OCI-LY1 (cell line): ENCODE data around the gene AFAP1L2.

Source experiments
- H2AFZ ChIP-seq: fragments of 200-600 bp; sonication (generic), shearing (Covaris generic); 2 replicates; pipeline ENCODE4 v1.6.0; 2014; ENCODE audit warnings: antibody characterized with exemption, mild to moderate bottlenecking, low read length
- H3F3A ChIP-seq: fragments of 200-600 bp; sonication (generic), shearing (Covaris generic); 2 replicates; pipeline ENCODE4 v1.6.0; 2014; ENCODE audit warnings: mild to moderate bottlenecking, antibody characterized with exemption, low read length, moderate library complexity; ENCODE audit not compliant: insufficient read depth
- H3K27ac ChIP-seq: fragments of 200-600 bp; sonication (generic); 2 replicates; pipeline ENCODE4 v1.5.1; 2014; ENCODE audit warnings: low read length, mixed run types, mild to moderate bottlenecking, low read depth; ENCODE audit not compliant: poor library complexity, severe bottlenecking
- H3K27me3 ChIP-seq: fragments of 200-600 bp; sonication (generic); 2 replicates; pipeline ENCODE4 v1.6.0; 2014; ENCODE audit warnings: antibody characterized with exemption, mild to moderate bottlenecking, low read length, moderate library complexity; ENCODE audit not compliant: insufficient read depth
- H3K36me3 ChIP-seq: fragments of 200-600 bp; sonication (generic); 2 replicates; pipeline ENCODE4 v1.6.1; 2014; ENCODE audit warnings: mild to moderate bottlenecking, antibody characterized with exemption, low read length, moderate library complexity, mixed read lengths; ENCODE audit not compliant: insufficient read depth
- H3K4me1 ChIP-seq: fragments of 200-600 bp; sonication (generic); 2 replicates; pipeline ENCODE4 v1.5.1; 2014; ENCODE audit warnings: mild to moderate bottlenecking, low read length, moderate library complexity; ENCODE audit not compliant: insufficient read depth, severe bottlenecking
- H3K4me2 ChIP-seq: fragments of 200-600 bp; sonication (generic), shearing (Covaris generic); 2 replicates; pipeline ENCODE4 v1.6.1; 2014; ENCODE audit warnings: low read length
- H3K4me3 ChIP-seq: fragments of 200-600 bp; sonication (generic); 2 replicates; pipeline ENCODE4 v1.5.1; 2014; ENCODE audit warnings: low read length, low read depth, mild to moderate bottlenecking, mixed read lengths; ENCODE audit not compliant: poor library complexity, severe bottlenecking
- H3K79me2 ChIP-seq: fragments of 200-600 bp; shearing (Covaris generic); 2 replicates; pipeline ENCODE4 v1.6.1; 2016; ENCODE audit warnings: mixed run types, low read length, mixed read lengths; ENCODE audit not compliant: insufficient read depth
- H3K9ac ChIP-seq: fragments of 200-600 bp; sonication (generic), shearing (Covaris generic); 2 replicates; pipeline ENCODE4 v1.6.1; 2014; ENCODE audit warnings: mild to moderate bottlenecking, low read length, mixed read lengths
- H3K9me2 ChIP-seq: fragments of 200-600 bp; sonication (generic), shearing (Covaris generic); 2 replicates; pipeline ENCODE4 v1.6.1; 2014; ENCODE audit warnings: low read depth, mild to moderate bottlenecking, low read length, mixed read lengths
- H3K9me3 ChIP-seq: fragments of 200-600 bp; shearing (Covaris generic); 2 replicates; pipeline ENCODE4 v1.6.1; 2014; ENCODE audit warnings: low read length, mixed read lengths
- H4K20me1 ChIP-seq: fragments of 200-600 bp; sonication (generic), shearing (Covaris generic); 2 replicates; pipeline ENCODE4 v1.6.0; 2016; ENCODE audit warnings: mild to moderate bottlenecking, low read length; ENCODE audit not compliant: insufficient read depth
- CTCF ChIP-seq: fragments of 200-600 bp; sonication (generic), shearing (Covaris generic); IDR thresholded peaks from 2 replicates; pipeline ENCODE4 v1.5.1; 2017; ENCODE audit warnings: mild to moderate bottlenecking, antibody characterized with exemption, low read length, moderate library complexity, mixed read lengths
- EZH2 ChIP-seq: fragments of 200-600 bp; sonication (generic), shearing (Covaris generic); IDR thresholded peaks from 2 replicates; pipeline ENCODE4 v1.8.0; 2017; ENCODE audit warnings: borderline replicate concordance, mixed run types, mild to moderate bottlenecking, antibody characterized with exemption, low read length, moderate library complexity, mixed read lengths

Gene AFAP1L2

DNA sequence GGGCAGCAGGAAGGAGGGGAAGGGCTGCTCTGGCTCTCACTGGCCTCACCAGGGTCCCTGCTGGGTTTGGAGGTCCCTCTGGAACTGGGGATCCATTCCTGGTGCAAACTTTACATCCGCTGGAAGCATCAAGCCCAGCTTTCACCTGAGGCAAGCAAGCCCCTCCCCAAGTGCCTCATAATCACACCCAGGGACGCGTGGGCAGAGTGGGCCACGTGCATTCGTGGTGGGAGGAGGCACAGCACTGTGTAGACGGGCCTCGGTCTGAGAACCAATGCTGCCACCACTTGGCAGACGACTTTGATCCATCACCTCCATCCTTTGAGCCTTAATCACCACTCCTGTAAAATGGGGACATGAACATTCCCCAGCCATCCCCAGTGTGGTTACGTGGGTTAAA is 91.2 kb downstream of the AFAP1L2 start:
- Histone ChIP-seq H4K20me1 (no peaks in the 10 kb centered on the region), H3K36me3 (no peaks in the 10 kb centered on the region), H3K79me2 (no peaks in the 10 kb centered on the region), H3F3A (no peaks in the 10 kb centered on the region), H3K27me3 (no peaks in the 10 kb centered on the region), H3K9ac (no peak overlapping the region), H3K4me2 (no peak overlapping the region), H3K27ac (no peak overlapping the region), H3K9me3 (no peaks in the 10 kb centered on the region), H3K9me2 (no peaks in the 10 kb centered on the region), H3K4me1 (no peaks in the 10 kb centered on the region), H3K4me3 (no peak overlapping the region), H2AFZ (no peak overlapping the region)
- TF ChIP-seq EZH2 (no peak), CTCF (no peak)

DNA sequence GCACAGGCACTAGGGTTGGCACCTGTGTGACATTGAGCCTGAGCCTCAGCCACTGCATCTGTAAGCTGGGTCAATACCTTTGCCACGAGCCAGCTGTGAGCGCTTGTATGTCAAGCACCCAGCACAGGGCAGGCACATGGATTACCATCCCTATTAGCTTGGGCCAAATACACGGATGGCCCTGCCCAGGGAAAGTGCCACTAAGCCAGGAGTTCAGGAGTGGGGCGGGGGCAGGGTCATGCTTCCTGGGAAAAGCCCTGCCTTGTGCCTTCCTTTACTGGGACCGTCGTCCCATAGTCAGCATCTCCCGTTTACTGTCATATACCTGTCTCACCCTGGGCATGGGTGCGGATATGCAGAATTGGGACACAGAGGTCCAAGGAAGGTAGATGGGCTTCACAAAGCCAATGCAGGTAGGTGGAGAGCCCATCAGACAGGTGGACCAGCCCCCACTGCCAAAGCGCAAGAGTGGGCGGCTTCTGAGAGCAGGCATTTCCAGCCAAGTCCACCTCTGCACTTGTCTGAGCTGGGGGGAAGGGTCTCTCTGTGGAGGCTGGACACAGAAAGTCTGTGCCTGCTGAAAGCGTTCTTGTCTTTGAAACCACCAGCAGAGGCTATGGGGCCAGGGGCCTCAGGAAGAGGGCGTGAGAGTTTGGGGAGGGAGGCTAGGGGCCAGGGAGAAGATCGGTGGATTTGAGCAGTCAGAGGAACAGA is 92.6 kb downstream of the AFAP1L2 start:
- no peak overlapping the region for H3K9ac ChIP-seq
- TF ChIP-seq CTCF (no peak), EZH2 (no peak)
- no peaks in the 10 kb centered on the region for H3K79me2 ChIP-seq

DNA sequence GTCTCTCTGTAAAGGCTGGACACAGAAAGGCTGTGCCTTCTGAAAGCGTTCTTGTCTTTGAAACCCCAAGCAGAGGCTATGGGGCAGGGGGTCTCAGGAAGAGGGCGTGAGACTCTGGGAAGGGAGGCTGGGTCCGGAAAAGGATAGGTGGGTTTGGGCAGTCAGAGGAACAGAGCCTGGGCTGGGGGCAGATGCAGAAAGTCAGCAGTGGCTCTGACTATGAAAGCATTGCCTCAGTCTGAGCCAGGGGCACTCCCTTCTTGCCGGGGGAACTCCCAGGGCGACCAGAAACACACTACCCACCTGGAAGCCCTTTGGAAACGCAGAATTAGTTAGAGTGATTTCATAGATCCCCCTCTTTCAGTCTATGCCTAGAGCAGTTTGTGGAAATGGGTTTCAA is 93.3 kb downstream of the AFAP1L2 start:
- Histone ChIP-seq H3K9me2 (no peaks in the 10 kb centered on the region), H4K20me1 (no peaks in the 10 kb centered on the region), H3K9me3 (no peaks in the 10 kb centered on the region), H3K79me2 (no peaks in the 10 kb centered on the region), H3K27ac (no peak overlapping the region), H3F3A (no peaks in the 10 kb centered on the region), H3K9ac (no peak overlapping the region), H3K36me3 (no peaks in the 10 kb centered on the region), H3K4me2 (no peak overlapping the region), H3K27me3 (no peaks in the 10 kb centered on the region), H3K4me3 (no peak overlapping the region), H3K4me1 (no peaks in the 10 kb centered on the region), H2AFZ (no peak overlapping the region)
- no peak for TF ChIP-seq EZH2
- no peak for TF ChIP-seq CTCF

More for the DNA sequence above, 92.6 kb downstream of the AFAP1L2 start:
- Histone ChIP-seq H3F3A (no peaks in the 10 kb centered on the region), H3K36me3 (no peaks in the 10 kb centered on the region), H3K9me2 (no peaks in the 10 kb centered on the region), H3K4me2 (no peak overlapping the region), H3K27me3 (no peaks in the 10 kb centered on the region), H3K27ac (no peak overlapping the region), H3K4me3 (no peak overlapping the region), H2AFZ (no peak overlapping the region), H4K20me1 (no peaks in the 10 kb centered on the region), H3K4me1 (no peaks in the 10 kb centered on the region), H3K9me3 (no peaks in the 10 kb centered on the region)
